AG10803 (cell line): ENCODE results near the gene STIM2.
"Not testable (repeated sequence)": the region's sequence is repeated elsewhere in the genome, so short reads cannot be mapped to it uniquely, and the experiment has no call there.

ENCODE experiments used
- DNase-seq: peaks from one replicate; pipeline ENCODE4 v3.0.0; 2010; ENCODE audit warnings: low read depth
- H3K4me3 ChIP-seq: 2 replicates; pipeline ENCODE4 v1.5.1; 2011; ENCODE audit warnings: mild to moderate bottlenecking, low read length, control low read depth
- CTCF ChIP-seq: conservative IDR thresholded peaks from 2 replicates; pipeline ENCODE4 v1.5.1; 2011; ENCODE audit warnings: mild to moderate bottlenecking, low read length, control low read depth, inconsistent platforms

Gene STIM2

GRCh38 chr4:26860157-26860921, at the start of gene STIM2:
Gene STIM2 (plus strand): TSS chr4:26860841.
- DNase-seq, result peak; percentile 93
- peak within 1 kb of the TSS; percentile 91 for H3K4me3 ChIP-seq
- TF ChIP-seq CTCF, result peak; percentile 38

GRCh38 chr4:26811571-26811970, 49.1 kb upstream of the STIM2 start:
- not testable (repeated sequence) for DNase-seq, H3K4me3 ChIP-seq

- DNase-seq, result no peak
- no peak for TF ChIP-seq CTCF
- H3K4me3 ChIP-seq, result no peak overlapping the region
Observed at GRCh38 chr4:26812049-26812714, 48.5 kb upstream of the STIM2 start.

GRCh38 chr4:26813698-26814097, 46.9 kb upstream of the STIM2 start:
- no peak for DNase-seq
- TF ChIP-seq CTCF, result no peak
- H3K4me3 ChIP-seq, result no peak overlapping the region

GRCh38 chr4:26815199-26815598, 45.4 kb upstream of the STIM2 start:
- H3K4me3 ChIP-seq, result no peak overlapping the region
- no peak for TF ChIP-seq CTCF
- DNase-seq, result no peak

- no peak for DNase-seq
- H3K4me3 ChIP-seq, result no peak overlapping the region
- TF ChIP-seq CTCF, result no peak
Observed at GRCh38 chr4:26815706-26816105, 44.9 kb upstream of the STIM2 start.

- no peak for DNase-seq
- TF ChIP-seq CTCF, result no peak
- H3K4me3 ChIP-seq, result no peak overlapping the region
Observed at GRCh38 chr4:26819026-26819425, 41.6 kb upstream of the STIM2 start.
